HG02884 (cell line): ENCODE data around the gene MNX1.

Experiments used
- ATAC-seq: cut with Tn5 transposase; IDR thresholded peaks from one replicate; pipeline ENCODE4 v1.9.1; 2021; ENCODE audit warnings: mild to moderate bottlenecking, moderate library complexity; ENCODE audit not compliant: unreplicated experiment

Gene MNX1

DNA sequence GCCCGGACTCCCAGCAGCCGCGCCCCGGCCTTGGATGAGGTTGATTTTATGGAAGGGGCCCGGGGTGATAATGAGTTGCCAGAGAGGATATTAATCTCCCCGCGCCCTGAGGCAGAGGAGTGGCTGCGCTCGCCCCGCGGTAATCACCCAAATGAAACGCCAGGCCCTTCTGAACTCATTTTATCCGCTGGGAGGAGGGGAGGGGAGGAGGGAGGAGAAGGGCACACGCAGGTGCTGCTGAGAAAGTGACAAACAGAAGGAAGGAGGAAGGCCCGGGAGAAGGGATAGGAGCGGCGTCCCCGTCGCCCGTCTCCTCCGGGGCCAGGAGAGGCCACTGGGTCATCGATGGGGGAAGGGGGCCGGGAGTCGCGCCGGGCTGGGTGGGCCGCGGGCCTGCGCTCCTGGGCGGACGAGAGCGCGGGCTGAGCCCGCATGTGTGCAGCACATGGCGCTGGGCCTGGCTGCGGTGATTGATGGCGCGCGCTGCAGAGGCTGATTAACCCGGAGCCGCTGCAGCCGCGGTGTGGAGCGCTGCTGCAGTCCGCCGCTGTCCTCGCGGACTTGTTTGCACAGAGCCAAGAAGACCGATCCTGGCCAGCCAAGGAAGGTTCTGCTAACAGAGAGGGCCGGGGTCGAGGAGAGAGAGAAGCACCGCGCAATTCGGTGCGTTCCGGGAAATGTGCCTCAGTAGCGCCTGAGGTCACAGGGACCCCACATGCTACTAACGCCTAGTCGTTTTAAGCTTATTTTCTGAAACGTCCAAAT is 6.5 kb downstream of the MNX1 start:
- ATAC-seq = no peak

DNA sequence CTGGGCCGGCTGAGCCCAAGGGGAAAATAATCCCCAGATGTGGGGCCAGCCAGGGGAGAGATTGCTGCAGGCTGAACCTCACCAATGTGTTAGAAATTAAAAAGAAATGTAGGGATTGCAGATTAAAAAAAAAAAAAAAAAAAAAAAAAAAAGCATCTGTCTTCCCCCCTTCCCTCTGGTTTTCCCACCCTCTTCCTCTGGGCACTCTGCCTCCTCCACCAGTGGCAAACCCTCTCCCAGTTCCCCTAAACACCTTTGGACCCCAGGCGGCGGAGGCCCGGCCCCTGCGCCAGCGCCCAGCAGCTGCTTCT is 7.1 kb downstream of the MNX1 start:
- ATAC-seq = no peak

DNA sequence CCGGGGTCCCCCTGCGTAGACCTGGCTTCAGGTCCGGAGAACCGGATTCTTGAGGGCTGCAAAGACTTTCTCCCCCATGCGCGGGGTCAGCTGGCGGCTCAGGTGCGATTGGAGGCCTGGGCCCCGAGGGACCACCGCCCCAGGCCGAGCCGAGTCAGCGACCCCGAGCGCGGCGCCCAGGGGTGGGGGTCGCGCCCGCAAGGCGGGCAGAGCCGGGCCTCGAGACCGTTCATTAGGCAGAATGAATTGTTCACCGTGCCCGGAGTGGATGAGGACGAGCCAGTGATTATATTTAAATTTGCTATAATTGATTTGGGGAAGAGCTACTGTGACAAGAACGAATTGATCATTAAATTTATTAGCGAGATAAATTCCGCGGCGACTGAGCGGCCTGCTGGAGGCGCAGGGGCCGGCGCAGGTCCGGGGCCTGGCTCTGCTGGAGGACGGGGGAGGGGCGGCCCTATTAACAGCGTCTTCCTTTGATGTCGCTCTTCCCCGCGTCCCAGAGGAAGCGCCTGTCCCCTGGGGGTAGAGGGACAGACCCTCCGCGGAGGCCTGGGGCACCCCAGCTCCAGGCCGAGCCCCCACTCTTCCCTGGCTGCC is 7.5 kb downstream of the MNX1 start:
- no peak for ATAC-seq

DNA sequence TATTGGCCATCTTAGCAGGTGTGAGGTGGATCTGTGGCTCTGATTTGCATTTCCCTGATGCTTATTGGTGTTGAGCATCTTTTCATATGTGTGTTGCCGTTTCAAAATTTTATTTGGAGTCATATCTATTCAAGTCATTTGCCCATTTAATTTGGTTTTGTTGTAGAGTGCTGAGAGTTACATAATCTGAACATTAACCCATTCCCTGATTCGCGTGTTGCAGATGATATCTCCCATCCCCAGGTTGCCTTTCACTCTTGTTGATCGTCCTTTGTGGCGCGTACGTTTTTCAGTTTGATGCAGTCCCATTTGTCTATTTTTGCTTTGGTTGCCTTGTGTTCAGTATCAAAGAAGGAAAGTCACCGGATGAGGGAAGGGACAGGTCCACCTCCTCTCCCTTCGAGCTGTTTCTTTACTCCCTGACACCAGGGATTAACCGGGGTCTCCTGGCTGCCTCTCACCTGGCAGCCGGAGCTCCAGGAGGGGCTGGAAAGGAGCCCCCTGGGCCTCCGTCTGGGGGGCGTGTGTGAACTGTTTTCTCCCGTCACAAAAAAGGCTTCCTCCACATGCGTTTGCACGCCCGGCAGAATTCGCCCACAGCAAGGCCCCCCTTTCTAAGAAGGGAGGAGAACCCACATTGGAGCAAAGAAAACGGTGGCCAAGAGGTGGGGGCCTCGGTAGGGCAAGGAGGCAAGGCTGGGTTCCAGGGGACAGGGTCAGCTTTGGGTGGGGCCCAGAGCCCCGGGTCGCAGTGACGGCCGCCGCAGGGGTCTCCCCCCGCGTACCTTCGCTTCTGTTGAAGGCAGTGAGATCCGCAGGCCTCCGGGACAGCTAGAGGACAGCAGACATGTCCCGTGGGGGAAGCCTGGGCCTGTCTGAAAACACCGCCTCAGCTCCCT is 8.3 kb downstream of the MNX1 start:
- ATAC-seq = no peak

DNA sequence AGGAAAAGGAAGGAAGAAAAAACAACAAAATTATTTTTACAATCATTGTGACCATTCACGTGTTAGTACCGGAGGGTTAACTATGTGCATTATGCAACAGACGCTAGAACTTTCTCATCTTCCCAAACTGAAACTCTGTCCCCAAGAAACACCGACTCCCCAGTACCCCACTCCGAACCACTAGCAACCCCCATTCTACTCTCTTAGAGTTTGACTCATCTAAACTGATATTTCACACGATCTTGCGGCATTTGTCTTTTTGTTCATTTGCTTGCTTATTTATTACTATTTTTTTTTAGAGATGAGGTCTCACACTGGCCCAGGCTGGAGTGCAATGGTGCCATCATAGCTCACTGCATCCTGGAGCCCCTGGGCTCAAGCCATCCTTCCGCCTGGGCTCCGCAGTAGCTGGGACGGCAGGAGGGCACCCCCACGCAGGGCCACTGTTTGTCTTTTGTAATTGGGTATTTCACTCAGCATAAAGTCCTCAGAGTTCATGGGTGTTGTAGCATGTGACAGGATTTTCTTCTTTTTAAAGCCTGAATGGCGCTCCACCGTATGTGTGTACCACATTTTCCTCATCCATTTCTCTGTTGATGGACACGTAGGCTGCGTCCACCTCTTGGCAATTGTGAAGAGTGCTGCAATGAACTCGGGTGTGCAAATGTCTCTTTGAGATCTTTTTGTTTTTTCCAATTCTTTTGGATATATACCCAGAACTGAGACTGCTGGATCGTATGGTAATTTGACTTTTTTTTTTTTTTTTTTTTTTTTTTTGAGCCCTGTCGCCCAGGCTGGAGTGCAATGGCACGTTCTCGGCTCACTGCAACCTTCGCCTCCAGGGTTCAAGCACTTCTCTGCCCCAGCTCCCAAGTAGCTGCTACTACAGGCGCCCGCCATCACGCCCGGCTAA is 9.5 kb downstream of the MNX1 start:
- ATAC-seq = no peak

DNA sequence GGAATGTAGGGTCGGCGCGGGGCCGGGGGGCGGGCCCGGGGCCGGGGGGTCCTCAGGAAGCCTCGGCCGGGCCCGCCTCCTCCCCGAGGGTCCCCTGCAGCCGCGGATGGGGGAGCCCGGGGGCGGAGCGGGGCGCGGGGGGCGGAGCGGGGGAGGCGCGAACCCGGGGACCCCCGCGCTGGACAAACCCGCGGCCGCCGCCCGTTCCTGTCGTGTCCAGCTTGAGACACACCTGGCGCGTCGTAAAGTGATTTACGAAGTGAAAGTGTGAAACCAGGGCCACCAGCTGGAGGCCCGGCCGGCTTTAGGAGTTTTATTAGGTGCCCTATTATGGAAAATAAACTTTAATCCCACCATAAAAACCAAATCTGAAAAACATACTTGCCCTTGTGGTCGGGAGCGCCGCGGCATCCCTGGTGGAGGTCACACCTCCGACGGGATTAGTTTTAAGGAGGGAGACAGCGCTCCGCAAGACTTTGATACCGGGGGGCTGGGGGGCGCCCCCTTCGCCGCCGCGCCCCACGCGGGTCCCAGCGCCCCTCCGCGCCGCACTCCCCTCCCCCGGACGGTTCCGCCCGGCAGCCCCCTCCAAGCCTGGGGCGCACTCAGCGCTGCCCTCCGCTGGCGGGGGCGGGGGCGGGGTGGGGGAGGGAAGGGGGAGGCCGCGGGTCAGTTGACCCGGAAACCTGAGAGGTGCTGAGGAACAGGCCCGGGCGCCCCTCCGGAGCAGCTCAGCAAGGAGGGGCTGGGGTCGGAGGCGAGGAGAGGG is 10.3 kb downstream of the MNX1 start:
- no peak for ATAC-seq

DNA sequence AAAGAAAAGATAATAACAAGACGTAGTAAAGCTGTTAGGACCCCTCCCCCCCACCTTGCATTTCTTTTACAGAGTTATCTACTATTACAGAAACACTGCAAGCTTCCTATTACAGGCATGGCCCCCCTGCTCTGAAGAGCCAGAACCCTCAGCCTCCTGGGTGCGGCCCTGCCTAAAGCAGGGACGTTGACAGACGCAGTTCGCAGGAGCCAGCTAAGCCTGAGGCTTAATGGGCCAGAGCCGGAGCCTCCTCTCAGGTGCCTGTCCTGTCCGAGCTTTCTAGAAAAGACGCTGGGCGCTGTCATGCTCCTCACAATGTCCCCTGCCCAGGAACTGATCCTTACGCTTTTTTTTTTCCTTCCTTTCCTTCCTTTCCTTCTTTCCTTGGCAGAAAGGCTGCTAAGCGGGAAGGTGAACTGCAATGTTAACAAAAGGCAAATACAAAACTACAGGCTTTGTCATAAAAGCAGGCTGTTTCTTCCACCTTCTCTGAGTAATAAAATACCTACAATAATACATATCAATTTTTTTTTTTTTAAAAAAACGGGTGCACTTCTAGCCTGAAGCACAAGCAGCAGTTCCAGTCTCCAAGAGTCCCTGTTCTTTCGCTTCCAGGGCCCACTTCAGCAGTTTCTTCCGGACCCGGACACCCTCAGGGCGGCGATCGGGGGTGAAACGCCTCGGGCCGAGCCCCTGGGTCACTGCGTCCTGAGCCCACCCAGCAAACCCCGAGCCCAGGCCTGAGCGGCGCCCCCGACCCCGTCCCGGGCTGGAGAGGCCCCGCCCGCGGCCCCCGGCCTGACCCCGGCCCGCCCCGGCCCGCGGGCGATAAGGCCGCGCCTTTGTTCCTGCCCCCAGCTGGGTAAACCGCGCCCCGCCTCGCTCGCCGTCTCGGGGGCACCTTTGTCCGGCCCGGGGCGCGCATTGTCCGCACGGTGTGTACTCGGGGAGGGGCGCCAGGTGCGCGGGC is 11.2 kb downstream of the MNX1 start:
- ATAC-seq = no peak

DNA sequence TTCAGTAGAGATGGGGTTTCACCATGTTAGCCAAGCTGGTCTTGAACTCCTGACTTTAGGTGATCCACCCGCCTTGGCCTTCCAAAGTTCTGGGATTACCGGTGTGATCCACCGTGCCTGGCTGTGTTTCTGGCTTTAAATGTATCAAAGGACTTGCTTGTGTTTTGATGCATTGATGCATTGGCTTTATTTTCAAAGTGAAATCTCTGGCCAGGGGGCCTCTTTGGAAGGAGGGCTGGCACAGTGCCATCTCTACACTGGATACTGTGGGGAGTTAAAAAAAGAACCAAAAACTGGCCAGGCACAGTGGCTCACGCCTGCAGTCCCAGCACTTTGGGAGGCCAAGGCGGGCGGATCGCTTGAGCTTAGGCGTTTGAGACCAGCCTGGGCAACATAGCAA is 16.0 kb downstream of the MNX1 start:
- no peak for ATAC-seq

DNA sequence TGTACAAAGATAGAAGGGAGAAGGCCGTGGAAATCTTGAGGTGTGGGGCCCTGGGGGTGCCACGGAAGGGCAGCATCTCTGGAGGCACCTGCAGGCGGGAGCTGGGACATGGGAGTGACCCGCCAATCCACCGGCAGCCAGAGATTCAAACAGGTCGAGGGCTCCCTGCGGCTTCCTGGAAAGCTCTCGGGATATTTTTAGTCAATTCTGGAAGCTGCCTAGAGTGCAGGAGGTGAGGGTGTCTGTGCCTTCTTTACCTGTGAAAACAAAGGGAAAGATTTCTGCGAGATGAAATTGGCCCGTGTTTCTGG is 16.6 kb downstream of the MNX1 start:
- no peak for ATAC-seq

DNA sequence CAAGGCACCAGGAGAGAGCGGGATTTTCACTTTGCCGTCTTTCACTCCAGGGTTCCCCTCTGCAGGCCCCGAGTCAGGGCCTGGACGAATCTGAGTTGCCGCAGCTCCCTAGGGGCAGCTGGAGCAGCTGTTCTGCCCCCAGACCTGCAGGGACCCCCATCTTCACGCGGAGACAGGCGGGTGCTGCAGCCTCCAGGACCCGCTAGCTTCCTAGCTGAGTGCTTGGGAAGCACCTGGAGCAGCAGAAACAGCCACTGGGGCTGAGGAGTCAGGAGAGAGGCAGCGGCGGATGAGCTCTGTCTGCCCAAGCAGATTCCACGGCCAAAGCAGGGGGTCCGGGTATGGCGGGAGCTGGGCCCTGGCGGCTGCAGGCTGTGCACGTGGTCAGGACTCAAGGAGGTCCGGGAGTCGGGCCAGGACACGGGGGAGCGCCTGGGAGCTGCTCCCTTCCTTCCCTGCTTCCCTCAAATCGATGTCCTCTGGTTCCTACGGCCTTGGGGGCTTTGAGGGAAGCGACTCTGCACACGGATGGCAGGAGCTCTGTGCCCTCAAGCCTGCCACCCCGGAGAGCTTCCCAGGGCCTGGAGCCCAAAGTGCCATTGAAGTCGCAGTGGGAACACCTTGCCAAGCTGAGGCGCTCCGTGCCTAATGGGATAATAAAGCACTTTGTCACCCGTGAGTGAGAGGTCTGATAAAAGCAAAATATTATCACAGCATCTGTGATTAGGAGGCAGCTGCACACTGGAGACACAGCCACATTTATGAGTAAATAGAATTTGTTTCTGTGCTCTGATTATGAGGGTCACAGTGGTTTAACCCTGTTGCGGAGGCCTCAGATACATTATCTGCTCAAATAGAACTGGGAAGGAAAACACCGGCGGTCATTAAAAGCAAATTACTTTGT is 17.2 kb downstream of the MNX1 start:
- no peak for ATAC-seq

DNA sequence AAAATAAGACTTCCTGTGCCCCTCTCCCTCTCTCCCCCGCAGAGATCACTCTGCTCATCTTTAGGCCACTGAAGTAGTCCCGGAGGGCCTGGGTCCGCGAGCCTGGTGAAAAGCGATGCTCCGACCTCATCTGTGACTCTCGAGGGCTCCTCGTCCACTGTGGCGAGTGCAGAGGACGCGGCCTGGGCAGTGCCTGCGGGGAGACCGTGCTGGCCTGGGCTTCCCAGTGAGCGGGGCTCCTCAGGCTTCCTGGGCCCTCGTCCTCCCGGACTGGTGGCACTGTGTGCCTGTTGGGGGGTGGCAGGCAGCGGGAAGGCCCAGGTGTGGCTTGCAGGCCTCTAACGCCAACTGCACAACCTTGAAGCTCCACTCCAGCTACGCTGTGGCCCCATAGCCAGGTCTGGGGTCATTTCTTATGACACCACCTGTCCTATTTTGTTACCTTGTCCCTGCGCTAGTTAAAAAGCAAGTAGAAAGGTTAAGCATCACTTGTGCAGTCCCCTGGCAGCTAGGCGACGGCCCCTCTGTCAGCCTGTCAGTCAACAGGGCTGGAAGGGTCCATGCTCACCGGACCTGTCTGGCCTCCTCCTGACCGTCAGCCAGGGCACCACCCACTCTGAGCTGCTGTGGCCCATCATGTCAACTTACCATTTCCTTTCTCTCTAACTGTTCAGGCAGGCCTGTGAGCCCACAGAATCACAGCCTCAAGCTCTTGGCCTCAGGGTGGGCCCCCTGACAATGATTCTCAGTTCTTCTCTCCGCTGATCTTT is 20.5 kb downstream of the MNX1 start:
- ATAC-seq = no peak

DNA sequence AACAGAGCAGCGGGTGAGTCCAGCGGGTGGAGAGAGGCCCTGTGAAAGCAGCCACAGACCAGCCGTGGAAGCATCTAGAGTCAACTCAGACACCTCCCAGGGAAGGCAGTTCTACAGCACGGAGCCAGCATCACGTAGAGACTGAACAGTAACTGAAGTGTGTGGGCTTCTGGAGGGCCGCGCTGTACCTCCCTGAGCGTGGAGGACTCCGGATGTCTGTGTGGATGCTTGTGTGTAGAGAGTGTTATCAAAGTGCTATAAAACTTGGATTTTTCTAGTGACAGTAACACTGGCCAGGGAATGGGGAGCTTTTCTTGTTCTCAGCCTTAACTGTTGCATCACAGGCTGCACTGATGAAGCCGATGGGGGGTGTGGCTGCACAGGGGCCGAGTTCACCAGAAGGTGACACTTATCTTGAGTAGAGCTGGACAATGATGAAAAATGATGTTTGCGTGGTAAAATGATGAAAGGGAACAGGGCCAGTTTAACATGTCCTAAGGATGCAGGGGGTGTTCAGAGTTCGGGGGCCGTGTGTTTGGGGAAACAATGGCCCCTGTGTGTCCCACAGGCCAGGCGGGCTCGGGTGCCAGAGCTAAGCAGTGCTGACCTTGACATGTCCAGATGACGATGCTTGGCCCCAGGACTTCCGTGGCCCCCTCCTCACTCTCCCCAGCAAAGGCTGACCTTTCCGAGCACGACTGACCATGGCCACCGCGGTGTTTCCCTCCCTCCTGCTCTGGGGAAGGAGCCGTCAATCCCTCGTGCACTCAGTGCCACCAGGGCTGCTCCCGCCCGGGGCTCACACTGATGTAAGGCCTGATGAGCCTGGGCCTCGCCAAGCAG is 21.9 kb downstream of the MNX1 start:
- no peak for ATAC-seq

DNA sequence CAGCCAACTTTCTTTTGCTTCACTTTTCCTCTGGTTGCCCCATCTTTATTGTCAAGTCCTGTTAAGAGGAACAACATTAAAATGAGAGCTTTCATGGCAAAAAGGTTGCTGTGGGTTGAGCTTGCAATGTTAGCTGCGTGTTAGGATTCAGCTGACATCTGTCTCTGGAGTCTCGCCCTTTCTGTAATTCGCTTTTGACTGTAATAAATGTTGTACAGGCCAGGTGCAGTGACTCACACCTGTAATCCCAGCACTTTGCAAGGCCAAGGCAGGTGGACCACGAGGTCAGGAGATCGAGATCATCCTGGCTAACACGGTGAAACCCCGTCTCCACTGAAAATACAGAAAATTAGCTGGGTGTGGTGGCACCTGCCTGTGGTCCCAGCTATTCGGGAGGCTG is 24.1 kb downstream of the MNX1 start:
- no peak for ATAC-seq

DNA sequence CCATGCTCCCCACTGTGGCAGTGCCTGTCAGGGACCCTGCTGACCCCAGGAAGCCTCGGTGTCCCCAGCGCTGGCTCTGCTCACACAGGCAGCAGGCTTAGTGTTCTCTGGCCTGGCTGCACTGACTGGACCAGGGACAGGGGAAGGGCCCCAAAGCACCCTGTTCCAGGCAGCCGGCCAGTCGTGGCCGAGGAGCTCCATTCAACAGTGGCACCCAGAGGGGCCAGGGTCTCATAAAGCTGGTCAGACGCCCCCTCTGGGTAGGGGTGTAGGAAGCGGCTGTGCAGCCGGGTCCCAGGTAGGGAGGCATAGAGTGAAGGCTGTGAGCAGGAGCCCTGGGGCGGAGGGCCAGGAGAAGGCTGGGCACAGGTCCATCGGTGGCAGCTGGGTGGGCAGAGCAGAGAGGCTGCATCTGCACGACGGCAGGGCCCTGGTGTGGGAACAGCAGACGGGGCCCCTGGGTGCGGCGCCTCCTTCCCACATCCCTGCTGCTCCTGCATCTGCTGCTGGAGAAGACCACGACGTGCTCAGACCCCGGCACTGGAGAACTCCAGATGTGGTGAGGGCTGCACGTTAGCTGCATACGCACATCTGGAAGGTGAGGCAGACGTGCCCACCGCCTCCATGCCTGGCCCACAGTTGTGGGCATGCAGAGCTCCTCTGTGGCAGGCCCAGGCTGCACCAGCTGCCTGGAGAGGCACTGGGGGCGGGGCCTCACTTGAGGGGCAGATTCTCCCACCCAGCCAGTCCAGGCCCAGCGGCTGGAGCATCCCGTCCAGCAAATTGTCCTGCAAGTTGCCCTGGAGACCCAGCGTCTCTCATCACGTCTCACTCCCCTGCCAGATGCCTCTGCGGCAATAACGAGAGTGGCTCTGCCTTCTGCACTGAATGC is 25.1 kb downstream of the MNX1 start:
- ATAC-seq = no peak

DNA sequence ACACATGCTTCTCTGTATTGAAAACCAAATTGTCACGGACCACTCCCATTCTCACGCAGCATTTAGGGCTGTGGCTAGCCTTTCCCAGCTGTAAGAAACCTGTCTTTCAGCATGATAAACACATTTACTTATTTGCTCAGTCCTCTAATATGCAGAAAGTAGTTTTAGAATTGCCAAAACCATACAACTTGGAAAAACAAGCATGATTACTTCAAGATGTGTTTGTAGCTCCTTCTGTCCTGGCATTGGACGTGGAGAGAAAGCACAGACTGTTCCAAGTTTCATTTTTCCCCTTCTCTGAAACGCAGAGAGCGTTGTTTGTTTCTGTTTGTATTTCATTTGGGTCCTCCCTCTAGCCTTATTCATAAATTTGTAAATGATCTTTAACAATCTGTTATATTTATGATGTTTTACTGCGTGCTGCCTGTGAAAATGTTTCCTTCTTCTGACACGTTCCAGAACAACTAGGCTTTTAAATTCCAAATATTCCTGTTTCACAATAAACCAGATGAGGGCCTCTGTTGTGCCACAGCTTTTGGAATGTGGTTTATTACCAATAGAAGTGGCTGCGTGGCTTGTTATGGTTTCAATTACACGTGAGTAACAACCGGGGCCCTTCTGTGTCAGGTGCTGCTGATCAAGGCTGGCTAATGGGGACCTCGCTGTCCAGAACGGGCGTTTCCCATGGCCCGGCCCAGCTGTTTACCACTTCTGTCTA is 26.1 kb downstream of the MNX1 start:
- no peak for ATAC-seq
